ENCODE measurements around the gene KRTAP19-1. TPM values are rescaled to one million over a fixed set of nuclear protein-coding genes. Genes with fewer than 3 reads are reported as not detected.
A peak's percentile ranks its signal among the peaks of the same experiment; 100 is the strongest.
"Not testable (repeated sequence)": the region's sequence is repeated elsewhere in the genome, so short reads cannot be mapped to it uniquely, and the experiment has no call there.

Gene KRTAP19-1
- total RNA-seq = not detected
- long read RNA-seq = 0 reads

GRCh38 chr21:30480145-30480544 is at the start of gene KRTAP19-1:
Gene KRTAP19-1 (minus strand): TSS chr21:30480367. CDS start chr21:30480317, 50 bp downstream.
- DNase-seq = no peak
- H3K27me3 ChIP-seq (ENCODE audit: low read depth) = no peaks in the 10 kb centered on the region
- intact Hi-C loops (cut with micrococcal nuclease) = no loop called here
- peaks cover 5% of the 10 kb centered on the region for H3K9me3 ChIP-seq (replicated peaks)
- H3K4me3 ChIP-seq = no peak within 1 kb of the TSS
- peak within 1 kb of the TSS; percentile 30 for H3K27ac ChIP-seq (replicated peaks)
- peaks cover 9% of the 10 kb centered on the region for H3K4me1 ChIP-seq
- TF ChIP-seq, protein P1, sequence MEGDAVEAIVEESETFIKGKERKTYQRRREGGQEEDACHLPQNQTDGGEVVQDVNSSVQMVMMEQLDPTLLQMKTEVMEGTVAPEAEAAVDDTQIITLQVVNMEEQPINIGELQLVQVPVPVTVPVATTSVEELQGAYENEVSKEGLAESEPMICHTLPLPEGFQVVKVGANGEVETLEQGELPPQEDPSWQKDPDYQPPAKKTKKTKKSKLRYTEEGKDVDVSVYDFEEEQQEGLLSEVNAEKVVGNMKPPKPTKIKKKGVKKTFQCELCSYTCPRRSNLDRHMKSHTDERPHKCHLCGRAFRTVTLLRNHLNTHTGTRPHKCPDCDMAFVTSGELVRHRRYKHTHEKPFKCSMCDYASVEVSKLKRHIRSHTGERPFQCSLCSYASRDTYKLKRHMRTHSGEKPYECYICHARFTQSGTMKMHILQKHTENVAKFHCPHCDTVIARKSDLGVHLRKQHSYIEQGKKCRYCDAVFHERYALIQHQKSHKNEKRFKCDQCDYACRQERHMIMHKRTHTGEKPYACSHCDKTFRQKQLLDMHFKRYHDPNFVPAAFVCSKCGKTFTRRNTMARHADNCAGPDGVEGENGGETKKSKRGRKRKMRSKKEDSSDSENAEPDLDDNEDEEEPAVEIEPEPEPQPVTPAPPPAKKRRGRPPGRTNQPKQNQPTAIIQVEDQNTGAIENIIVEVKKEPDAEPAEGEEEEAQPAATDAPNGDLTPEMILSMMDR (IDR thresholded peaks at IDR 0.05; ENCODE audit: borderline replicate concordance) = no peak
- H3K36me3 ChIP-seq = no peaks in the 10 kb centered on the region

DNA sequence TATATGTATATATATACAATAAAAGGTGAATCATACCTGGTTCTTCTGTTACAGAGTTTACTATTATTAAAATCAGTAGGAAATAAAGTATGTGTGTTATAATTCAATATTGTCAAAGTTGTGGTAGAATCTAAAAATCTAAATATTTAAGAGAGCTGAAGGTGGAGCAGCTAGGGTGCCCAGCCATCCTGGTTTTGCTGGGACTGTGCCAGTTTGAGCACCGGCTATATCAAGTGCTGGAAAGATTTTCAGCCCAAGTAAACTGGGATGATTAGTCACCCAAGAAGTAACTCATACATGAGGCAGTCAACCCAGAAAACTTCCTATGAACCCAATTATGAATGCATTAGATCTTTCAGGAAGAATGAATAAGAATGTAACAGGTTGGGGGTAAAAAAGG is 38.7 kb upstream of the KRTAP19-1 start:
- H3K9me3 ChIP-seq (replicated peaks) = no peaks in the 10 kb centered on the region
- no peak overlapping the region for H3K4me3 ChIP-seq
- no peak overlapping the region for H3K27ac ChIP-seq (replicated peaks)
- intact Hi-C loops (cut with micrococcal nuclease) = no loop called here
- H3K36me3 ChIP-seq = no peaks in the 10 kb centered on the region
- DNase-seq = no peak
- H3K27me3 ChIP-seq (ENCODE audit: low read depth) = no peaks in the 10 kb centered on the region
- no peaks in the 10 kb centered on the region for H3K4me1 ChIP-seq
- TF ChIP-seq, protein P1 (IDR thresholded peaks at IDR 0.05; ENCODE audit: borderline replicate concordance) = no peak

DNA sequence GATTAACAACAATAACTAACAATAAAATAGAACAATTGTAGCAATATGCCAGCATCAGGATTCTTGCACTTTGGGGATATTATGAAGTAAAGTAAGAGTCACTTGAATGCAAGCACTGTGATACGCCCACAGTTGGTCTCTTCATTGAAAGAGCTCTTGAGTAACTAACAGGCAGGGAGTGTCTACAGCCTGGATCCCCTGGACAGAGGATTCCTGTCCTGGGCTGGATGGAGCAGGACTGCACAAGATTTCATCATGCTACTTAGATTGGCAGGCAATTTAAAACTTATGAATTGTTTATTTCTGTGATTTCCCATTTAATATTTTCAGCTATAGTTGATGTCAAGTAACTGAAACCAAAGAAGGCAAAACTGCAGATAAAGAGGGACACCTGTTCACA is 35.5 kb upstream of the KRTAP19-1 start:
- Histone ChIP-seq H3K9me3 (replicated peaks) (no peaks in the 10 kb centered on the region), H3K27me3 (ENCODE audit: low read depth) (no peaks in the 10 kb centered on the region), H3K36me3 (no peaks in the 10 kb centered on the region), H3K27ac (replicated peaks) (no peak overlapping the region), H3K4me3 (no peak overlapping the region), H3K4me1 (no peaks in the 10 kb centered on the region)
- TF ChIP-seq, protein P1 (IDR thresholded peaks at IDR 0.05; ENCODE audit: borderline replicate concordance) = no peak
- intact Hi-C loops (cut with micrococcal nuclease) = no loop called here
- no peak for DNase-seq

- H3K27me3 ChIP-seq (ENCODE audit: low read depth); H3K9me3 ChIP-seq (replicated peaks); DNase-seq; H3K4me1 ChIP-seq; intact Hi-C loops (cut with micrococcal nuclease); H3K4me3 ChIP-seq; H3K36me3 ChIP-seq; H3K27ac ChIP-seq (replicated peaks): not testable (repeated sequence)
- TF ChIP-seq, protein P1 (IDR thresholded peaks at IDR 0.05; ENCODE audit: borderline replicate concordance) = peak; percentile 15
These were observed 25.5 kb upstream of the KRTAP19-1 start for GRCh38 chr21:30505621-30506205.

DNA sequence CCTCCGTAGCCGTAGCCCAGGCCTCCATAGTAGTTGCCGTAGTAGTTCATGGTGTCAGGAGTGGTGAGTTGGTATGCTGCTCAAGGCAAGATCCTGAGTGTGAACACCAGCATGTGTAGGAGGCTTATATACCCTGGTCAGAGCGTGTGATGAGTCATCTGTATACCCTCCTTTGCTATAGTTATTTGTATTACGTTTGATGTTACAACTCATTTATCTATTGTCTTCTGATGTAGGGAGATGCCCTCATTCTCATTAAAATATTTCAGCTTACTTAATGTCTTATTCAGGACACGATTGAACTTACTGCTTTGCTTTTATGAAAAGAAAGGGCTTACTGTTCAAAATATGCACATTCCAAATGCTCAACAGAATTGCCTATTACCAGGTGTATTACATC is 21.9 kb upstream of the KRTAP19-1 start, which contains the start of gene KRTAP19-5:
KRTAP19-5 (minus strand) TSS at position 101 of the 400 bp plus-strand sequence; CDS start at position 50, 51 bp downstream.
- no peak for DNase-seq
- Histone ChIP-seq H3K36me3 (no peaks in the 10 kb centered on the region), H3K4me1 (no peaks in the 10 kb centered on the region), H3K27me3 (ENCODE audit: low read depth) (no peaks in the 10 kb centered on the region), H3K4me3 (no peak within 1 kb of the TSS), H3K9me3 (replicated peaks) (peaks cover 4% of the 10 kb centered on the region), H3K27ac (replicated peaks) (no peak within 1 kb of the TSS)
- intact Hi-C loops (cut with micrococcal nuclease) = no loop called here
- TF ChIP-seq, protein P1 (IDR thresholded peaks at IDR 0.05; ENCODE audit: borderline replicate concordance) = no peak

Measured in left ventricle myocardium inferior (tissue), 1 donor.